Peyer's patch (tissue), 4 donors: Measurements from ENCODE around the gene SERINC5. TPM values are rescaled to one million over a fixed set of nuclear protein-coding genes. Genes with fewer than 3 reads are reported as not detected.

Experiments
- DNase-seq, 3 donors: peaks; one replicate each; pipeline ENCODE4 v3.0.0-alpha.2; 2017 to 2019
- H3K27ac ChIP-seq, 4 donors: fragments of 200-600 bp; sonication (generic); one replicate each; pipeline ENCODE4 v1.5.1; 2016 to 2019
- H3K27me3 ChIP-seq, 2 donors: fragments of 200-600 bp; sonication (generic); one replicate each; pipeline ENCODE4 v1.5.1; 2019
- H3K36me3 ChIP-seq, 3 donors: fragments of 200-600 bp; sonication (generic); one replicate each; pipeline ENCODE4 v1.5.1; 2016 to 2019
- H3K4me1 ChIP-seq, 4 donors: fragments of 200-600 bp; sonication (generic); one replicate each; pipeline ENCODE4 v1.5.1; 2016 to 2019
- H3K4me3 ChIP-seq, 4 donors: fragments of 200-600 bp; sonication (generic); 1 replicate in 3 of 4; 2 replicates in 1 of 4; pipeline ENCODE4 v1.5.1; 2016 to 2019; ENCODE audit warnings: mild to moderate bottlenecking in 1 of 4
- H3K9me3 ChIP-seq, 4 donors: fragments of 200-600 bp; sonication (generic); one replicate each; pipeline ENCODE4 v1.5.1; 2016 to 2019; ENCODE audit warnings: mild to moderate bottlenecking in 1 of 4
- POLR2A ChIP-seq, 2 donors: fragments of 450-650 bp; IDR thresholded peaks; one replicate each; pipeline ENCODE4 v1.5.1; 2017; ENCODE audit warnings: antibody characterized with exemption in 2 of 2, mild to moderate bottlenecking in 2 of 2, moderate library complexity in 2 of 2
- total RNA-seq, 4 donors: library from RNA; depleted of rRNA; stranded (reverse); fragments of >200 nt; gene quantifications; one replicate each; pipeline ENCODE4 v1.1.0, GENCODE V29; 2016
- TF ChIP-seq, protein P1 (sequence below), 6 experiments: fragments of 450-650 bp in 4 of 6; fragments of 200-600 bp in 2 of 6; sonication (generic) in 1 of 6; IDR thresholded peaks; one replicate each; pipeline ENCODE4 v1.5.1; 2017 to 2019; ENCODE audit warnings: antibody characterized with exemption in 6 of 6, mild to moderate bottlenecking in 3 of 6, moderate library complexity in 1 of 6

Gene SERINC5
- total RNA-seq, 4 donors from 2014 or later = 22.3 to 40.9 (median 30.3) TPM

DNA sequence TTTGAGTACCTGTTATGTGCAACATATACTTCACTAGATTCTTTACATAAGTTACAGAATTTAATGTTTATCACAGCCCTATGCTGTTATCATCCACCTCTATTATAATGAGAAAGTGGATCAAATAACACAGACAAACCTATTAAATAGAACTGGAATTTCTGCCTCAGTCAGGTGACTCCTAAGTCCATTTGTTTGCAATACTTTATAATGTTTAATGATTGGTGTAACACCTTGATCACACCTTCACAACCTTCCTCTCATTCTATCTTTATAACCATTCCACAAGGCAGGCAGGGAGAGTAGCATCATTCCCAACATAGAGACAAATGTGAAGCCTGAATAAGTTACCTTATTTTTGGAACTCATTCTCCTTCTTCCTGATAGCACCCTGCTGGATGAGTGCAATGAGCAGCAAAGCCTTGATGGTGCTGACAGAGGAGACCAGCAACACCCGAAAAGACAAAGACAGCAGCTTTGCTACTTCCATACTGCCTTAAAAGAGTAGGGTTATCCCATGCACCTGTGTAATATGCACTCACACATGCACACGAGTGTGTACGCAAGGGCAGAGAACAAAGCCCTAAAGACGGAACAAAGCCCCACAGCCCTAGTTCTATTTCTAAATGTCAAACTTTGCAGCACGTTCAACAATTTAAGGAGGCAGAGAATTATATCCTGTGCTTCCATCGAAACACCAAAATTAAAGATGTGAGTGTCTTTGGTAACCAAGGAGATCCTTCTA, 30.5 kb downstream of the SERINC5 start:
- Histone ChIP-seq H3K4me1 (peaks cover 0 to 13% (median 0%) of the 10 kb centered on the region in 4 donors), H3K27ac (no peak overlapping the region), H3K4me3 (no peak overlapping the region), H3K27me3 (no peaks in the 10 kb centered on the region), H3K36me3 (no peaks in the 10 kb centered on the region), H3K9me3 (no peaks in the 10 kb centered on the region)
- no peak for TF ChIP-seq POLR2A (IDR thresholded peaks at IDR 0.05)
- TF ChIP-seq, protein P1, sequence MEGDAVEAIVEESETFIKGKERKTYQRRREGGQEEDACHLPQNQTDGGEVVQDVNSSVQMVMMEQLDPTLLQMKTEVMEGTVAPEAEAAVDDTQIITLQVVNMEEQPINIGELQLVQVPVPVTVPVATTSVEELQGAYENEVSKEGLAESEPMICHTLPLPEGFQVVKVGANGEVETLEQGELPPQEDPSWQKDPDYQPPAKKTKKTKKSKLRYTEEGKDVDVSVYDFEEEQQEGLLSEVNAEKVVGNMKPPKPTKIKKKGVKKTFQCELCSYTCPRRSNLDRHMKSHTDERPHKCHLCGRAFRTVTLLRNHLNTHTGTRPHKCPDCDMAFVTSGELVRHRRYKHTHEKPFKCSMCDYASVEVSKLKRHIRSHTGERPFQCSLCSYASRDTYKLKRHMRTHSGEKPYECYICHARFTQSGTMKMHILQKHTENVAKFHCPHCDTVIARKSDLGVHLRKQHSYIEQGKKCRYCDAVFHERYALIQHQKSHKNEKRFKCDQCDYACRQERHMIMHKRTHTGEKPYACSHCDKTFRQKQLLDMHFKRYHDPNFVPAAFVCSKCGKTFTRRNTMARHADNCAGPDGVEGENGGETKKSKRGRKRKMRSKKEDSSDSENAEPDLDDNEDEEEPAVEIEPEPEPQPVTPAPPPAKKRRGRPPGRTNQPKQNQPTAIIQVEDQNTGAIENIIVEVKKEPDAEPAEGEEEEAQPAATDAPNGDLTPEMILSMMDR (IDR thresholded peaks at IDR 0.05) = no peak
- DNase-seq = no peak

DNA sequence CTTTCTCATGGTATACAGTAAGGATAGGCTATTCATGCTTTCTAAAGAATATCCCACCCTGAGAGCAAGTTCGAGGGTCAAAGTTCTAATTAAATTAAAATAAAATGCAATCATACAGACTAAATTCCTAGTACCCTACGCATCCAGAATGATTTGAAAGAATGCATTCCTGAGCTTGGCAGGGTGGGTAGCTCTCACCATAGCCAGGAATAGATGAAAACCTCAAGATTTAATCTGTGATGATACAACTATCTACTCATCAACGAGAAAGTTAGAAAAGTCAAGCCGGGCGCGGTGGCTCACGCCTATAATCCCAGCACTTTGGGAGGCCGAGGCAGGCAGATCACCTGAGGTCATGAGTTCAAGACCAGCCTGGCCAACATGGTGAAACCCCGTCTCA, 32.3 kb downstream of the SERINC5 start:
- Histone ChIP-seq H3K36me3 (no peaks in the 10 kb centered on the region), H3K4me3 (no peak overlapping the region), H3K4me1 (peaks cover 0 to 5% (median 0%) of the 10 kb centered on the region in 4 donors), H3K27ac (no peak overlapping the region), H3K9me3 (no peaks in the 10 kb centered on the region), H3K27me3 (no peaks in the 10 kb centered on the region)
- TF ChIP-seq POLR2A (IDR thresholded peaks at IDR 0.05) = no peak
- TF ChIP-seq, protein P1 (IDR thresholded peaks at IDR 0.05) = no peak
- no peak for DNase-seq

DNA sequence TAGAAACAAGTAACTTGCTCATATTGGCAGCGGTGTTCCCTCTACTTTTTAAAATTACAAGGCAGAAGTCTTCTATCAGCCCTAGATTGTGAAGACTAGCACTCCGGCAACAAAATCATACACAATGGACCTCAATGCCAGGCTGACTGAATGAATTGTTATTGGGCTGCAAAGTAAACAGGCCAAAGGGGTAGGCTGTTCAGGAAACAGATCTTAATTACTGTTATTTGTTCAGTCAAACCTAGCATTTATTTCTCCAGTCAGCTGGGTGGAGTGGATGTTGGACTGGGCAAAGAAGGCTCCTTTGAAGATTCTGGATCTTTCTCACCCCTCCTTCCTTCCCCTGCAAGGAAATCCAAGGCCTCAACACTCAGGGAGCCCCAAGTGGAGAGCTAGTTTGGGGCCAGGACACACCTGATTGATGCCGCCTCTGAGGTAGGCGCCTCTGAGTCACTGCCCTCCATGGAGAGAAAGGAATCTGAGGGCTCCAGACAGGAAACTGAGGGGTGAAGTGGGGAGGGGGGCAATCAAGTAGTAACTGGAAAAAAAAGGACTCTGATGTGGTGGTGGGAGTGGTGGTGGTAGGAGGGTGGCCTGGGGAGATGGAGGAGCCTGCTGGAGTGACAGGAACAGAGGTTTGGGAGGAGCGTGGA, 35.5 kb downstream of the SERINC5 start:
- Histone ChIP-seq H3K4me3 (no peak overlapping the region), H3K36me3 (no peaks in the 10 kb centered on the region), H3K27me3 (no peaks in the 10 kb centered on the region), H3K27ac (no peak overlapping the region), H3K9me3 (no peaks in the 10 kb centered on the region), H3K4me1 (peaks cover 0 to 11% (median 0%) of the 10 kb centered on the region in 4 donors)
- DNase-seq = no peak
- no peak for TF ChIP-seq POLR2A (IDR thresholded peaks at IDR 0.05)
- TF ChIP-seq, protein P1 (IDR thresholded peaks at IDR 0.05) = no peak

DNA sequence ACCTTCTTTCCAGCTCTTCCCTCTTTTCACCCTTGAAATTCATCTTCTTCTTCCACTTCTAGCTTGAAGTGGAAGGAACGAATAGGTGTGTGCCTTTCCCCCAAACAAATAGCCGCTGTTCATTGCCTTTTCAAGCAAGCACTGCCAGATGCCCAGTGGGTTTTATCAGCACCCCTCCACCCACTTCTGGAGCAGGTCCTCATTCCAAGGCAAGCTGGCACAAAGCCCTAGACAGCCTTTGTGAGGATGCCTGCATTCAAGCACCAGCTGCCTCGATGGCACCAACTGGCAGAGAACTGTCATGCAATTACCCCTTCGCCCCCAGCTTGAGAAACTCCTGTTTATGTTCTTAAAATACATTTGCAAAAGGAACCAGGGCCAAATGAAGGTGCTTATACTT, 36.5 kb downstream of the SERINC5 start:
- Histone ChIP-seq H3K4me3 (no peak overlapping the region), H3K27ac (no peak overlapping the region), H3K36me3 (no peaks in the 10 kb centered on the region), H3K9me3 (no peaks in the 10 kb centered on the region), H3K27me3 (no peaks in the 10 kb centered on the region), H3K4me1 (peaks cover 0 to 11% (median 0%) of the 10 kb centered on the region in 4 donors)
- TF ChIP-seq, protein P1 (IDR thresholded peaks at IDR 0.05) = no peak
- TF ChIP-seq POLR2A (IDR thresholded peaks at IDR 0.05) = no peak
- DNase-seq = no peak

DNA sequence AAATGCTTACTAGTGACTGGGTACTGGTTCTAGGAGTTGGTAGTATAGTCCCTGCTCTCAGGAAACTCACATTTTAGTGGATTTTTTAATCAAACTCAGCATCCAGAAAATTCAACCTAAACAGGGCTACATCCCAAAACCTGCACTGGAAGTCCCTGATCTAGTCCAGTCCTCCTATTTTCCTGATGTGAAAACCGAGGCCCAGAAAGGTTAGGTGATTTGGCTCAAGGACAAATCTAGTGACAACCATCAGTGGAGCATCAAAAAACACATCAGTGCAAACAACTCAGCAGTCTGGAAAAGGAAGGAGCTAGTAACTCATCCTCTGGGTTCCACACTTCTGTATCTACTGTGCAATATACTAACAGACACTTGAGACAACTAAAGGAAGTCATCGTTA, 38.2 kb downstream of the SERINC5 start:
- no peak for DNase-seq
- H3K36me3 ChIP-seq = no peaks in the 10 kb centered on the region
- H3K9me3 ChIP-seq = no peaks in the 10 kb centered on the region
- no peak overlapping the region for H3K4me3 ChIP-seq
- H3K27me3 ChIP-seq = no peaks in the 10 kb centered on the region
- peaks cover 0 to 11% (median 0%) of the 10 kb centered on the region in 4 donors for H3K4me1 ChIP-seq
- peak overlapping the region in 1 of 4 donors; percentile 20 for H3K27ac ChIP-seq
- TF ChIP-seq POLR2A (IDR thresholded peaks at IDR 0.05) = no peak
- TF ChIP-seq, protein P1 (IDR thresholded peaks at IDR 0.05) = no peak
